Fibroblast of skin of left quadriceps (primary cell): ENCODE data around the gene ERGIC2.

Experiments used
- DNase-seq, 2 experiments: peaks; one replicate each; pipeline ENCODE4 v3.0.0-alpha.2; 2013; ENCODE audit warnings: low read depth in 2 of 2

The ERGIC2 gene

DNA sequence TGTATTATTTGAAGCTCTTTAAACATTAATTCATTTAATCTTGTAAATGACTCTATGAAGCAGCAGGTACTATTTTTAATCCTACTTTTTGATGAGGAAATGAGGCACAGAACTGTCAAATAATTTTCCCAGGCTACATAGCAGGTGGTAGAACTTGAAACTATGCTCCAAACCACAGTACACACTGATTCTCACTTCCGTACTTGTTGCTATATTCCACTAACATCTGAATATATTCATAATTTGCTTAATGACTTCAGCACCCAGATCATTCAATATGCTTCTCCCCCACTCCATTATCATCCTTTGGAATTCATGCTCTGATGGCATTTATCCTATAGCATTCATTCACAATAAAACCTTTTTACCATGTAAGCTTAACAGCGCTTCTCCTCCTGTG, 4.9 kb downstream of the ERGIC2 start:
- DNase-seq, result no peak

DNA sequence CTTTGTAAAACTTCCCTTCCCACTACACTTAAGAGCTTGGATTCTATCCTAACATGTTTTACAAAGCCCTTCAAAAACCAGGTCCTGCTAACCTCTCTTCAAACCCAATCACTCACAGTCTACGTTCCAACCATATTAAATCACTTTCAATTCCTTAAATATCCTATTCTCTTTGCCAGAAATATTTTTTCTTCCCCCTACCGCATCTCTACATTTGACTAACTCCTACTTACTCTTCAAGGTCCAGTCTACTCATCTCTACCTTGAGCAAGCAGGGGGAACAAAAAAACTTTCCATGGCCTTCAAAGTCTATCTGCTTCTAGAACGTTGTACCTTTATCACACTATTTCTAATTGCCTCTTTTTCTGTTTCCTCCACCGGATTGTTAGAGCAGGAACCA, 6.1 kb downstream of the ERGIC2 start:
- no peak for DNase-seq

DNA sequence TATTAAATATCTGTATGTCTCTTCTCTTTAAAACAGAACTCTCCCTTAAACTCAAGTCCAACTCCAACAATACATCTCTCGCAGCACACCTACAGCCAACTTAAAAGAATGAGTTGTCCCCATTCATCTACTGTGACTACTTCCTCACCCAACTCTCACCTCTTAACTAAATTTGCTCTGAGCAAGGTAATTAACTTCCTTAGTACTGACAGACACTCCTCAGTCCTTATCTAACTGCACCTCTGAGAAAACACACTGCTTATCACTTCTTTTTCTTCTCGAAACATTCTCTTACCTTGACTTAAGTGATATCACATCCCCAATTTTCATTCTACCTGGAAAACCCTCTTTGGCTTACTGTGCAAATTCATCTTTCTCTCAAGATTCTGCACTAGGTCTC, 7.0 kb downstream of the ERGIC2 start:
- no peak for DNase-seq

DNA sequence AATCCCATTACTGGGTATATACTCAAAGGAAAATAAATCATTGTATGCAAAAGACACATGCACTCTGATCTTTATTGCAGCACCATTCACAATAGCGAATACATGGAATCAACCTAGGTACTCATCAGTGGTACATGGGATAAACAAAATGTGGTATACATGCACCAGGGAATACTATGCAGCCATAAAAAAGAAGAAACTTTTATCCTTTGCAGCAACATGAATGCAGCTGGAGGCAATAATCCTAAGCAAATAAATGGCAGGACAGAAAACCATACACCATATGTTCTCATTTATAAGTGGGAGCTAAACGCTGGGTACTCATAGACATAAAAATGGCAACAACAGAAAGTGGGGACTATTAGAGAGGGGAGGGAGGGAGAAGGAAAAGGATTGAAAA, 15.9 kb downstream of the ERGIC2 start:
- DNase-seq, result no peak

DNA sequence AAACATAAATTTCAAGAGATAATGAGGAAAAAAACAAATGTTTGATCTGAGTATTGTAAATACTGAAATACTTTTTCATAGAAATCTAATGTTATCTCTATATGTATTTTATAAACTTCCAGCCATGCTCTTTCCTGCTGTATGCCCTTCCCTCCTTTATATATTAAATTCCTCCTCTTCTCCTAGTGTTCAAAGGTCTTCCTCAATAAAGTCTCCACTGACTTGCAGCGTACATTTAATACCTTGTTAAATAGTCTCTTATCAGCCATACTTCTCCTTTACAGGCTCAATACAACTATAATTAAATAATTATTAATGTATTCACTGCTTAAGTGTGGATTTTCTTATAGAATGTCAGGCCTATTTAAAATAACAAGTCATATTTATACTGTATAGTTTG, 26.0 kb downstream of the ERGIC2 start:
- DNase-seq, result no peak

DNA sequence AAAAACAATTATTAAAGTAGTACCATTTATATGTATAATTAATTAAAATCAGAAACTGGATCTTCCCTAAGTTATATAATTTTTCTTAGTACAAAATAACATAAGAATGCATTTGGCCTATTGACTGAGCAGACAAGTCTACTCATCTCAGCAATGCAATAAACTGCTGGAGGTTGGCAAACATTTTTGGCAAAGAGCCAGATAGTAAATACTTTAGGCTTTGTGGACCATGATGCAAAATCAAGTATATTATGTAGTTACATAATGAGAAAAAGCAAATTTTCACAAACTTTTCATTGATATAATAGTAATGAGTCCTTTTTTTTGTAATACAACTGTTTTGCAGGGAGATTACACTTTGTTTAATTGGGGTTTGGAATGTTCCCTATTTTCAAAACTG, 30.9 kb downstream of the ERGIC2 start:
- DNase-seq, result peak; percentile 20 to 23

DNA sequence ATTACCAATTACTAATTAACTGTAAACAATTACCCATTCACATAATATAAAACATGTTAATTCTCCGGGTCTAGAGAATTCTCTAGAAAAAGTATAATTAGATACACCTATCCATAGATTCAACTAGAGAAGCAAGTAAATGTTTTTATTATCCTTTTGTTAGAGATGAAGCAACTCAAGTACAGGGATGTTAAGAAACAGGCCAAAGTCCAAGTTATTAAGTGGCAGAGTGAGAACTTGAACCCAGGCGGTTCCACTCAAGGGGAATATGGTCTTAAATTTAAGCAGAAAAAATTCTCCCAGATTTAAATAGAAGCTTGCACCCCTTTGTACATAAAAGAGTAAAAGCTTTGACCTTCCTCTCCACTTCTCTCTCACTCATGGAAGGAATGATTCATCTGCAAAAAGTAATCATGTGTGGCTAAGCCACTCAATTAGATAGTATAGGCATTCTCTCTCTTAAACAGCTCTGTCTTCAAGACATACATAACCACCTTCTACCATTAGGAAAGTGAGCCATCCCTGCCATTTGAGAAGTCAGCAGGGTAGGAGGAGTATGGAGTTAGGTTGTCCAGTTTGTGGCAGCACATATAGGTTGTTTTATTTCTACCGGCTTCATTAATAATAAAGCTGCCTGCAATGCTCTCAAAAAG, 34.1 kb downstream of the ERGIC2 start:
- no peak for DNase-seq

DNA sequence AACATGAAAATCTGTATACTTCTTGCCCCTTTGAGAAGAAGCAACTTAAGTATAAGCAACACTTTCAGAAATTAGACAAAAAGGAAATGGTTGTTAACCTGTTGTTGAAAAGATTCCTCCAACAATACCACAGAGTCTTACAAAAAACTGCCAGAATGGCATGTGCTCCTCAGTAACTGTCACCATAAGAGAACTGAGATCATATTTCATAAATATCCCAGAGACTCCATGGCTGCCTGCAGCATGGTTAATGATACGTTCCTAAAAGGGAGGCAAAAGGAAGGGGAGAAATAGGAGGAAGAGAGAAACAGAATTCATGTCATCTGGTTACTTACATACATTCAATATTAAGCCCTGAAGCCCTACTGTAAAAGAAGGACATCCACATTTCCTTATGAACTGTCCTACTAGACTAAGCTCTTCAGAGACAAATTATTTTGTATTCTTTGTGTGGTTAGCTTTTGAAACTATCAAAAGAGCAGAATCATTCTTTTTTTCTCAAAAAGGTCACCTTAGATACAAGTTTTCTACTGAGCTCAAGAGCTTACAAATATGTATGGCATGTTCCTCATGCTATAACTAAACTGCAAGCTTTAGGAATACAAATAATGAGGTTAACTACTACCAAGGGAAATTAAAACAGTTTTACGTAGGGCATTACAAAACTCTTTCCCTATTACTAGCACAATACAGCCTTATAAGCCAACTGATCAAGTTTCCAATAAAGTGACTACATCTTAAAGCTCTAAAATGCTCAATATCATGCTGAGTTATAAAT, 37.8 kb downstream of the ERGIC2 start:
- DNase-seq, result no peak

DNA sequence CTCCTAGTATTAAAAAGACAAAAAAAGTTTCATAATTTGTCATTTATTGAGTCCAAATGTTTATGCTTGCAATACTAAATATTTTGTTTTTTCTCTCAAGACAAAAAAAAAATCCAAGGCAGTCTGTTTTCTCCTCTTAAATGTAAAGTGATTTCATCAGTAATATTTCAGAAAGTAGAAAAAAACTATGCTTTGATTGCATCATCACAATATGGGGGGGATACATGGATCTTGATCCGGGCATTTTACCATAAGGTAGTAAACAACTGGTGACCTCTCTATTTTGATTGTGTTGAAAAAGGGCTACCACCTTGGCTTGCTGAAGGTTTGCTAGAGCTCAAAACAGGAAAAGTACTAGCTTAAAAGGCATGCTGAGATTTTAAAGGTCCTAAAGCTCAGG, 43.6 kb downstream of the ERGIC2 start:
- DNase-seq, result no peak

DNA sequence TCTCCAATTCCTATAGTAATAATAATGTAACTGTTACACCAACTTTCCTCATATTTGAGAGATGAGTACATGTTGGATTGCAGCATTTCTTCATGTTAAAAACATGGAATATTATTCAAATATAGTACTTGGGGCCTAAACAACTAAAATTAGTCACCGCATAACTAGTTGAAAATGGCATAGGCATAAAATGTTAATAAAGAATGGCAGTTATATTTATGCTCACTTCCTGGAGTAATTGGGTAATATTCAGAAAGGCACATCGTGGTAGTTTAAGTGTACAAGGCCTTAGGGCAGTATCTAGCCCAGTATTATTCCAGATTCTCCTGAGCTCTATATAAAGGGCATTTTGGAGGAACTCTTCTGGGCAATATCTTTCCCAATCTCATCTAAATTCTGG, 46.0 kb downstream of the ERGIC2 start:
- DNase-seq, result no peak

DNA sequence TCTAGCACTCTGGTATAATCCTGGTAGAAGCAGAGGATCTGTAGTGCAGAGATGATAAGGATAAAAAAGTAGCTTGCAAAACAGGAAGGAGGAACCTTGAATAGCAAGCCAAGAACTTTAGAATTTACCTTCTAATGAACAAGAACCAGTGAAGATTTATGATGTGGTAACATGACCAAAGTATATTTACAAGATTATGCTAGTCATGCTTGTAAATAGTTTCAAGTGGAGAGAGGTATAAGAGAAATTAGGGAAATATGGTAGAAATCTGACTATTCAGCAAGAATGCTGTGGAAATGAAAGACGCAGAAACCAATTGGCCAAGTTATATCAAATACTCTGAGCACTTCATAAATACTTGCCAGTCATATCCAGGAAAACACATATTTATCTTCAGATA, 47.8 kb downstream of the ERGIC2 start:
- no peak for DNase-seq

DNA sequence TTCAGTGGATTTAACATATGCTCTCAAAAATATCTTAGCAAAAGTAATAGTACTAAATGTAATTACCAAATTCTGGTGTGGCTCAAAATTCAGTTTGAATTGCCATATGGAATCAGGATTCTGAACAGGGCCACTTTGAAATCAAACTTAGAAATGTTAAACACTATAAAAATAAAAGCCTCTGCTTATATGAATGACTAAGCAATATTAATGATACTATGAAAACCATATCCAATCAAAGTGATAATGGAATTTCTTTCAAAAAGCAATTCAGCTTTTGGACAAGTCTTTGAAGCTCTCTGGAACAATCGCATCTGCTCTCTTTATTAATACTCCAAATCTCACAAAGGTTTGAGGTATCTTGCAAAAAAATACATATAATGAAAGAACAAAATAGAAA, 51.6 kb downstream of the ERGIC2 start:
- DNase-seq, result no peak

DNA sequence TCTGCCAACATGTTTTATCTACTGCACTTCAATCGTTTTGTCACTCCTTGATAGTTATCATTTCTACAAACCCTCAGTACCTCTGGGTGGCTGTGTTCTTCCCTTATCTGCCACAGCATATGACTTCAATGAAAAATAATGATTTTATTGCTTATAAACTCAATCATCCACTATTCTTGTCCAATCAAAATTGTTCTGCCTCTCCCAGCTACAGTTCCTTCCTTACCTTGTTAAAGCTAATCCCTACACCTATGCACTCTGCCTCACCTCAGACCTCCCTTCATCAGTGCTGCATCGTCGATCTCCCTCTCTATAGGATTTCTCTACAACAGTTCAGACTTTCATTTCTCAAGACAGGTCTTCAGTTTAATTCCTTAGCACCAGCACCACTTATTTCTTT, 58.8 kb downstream of the ERGIC2 start:
- no peak for DNase-seq

DNA sequence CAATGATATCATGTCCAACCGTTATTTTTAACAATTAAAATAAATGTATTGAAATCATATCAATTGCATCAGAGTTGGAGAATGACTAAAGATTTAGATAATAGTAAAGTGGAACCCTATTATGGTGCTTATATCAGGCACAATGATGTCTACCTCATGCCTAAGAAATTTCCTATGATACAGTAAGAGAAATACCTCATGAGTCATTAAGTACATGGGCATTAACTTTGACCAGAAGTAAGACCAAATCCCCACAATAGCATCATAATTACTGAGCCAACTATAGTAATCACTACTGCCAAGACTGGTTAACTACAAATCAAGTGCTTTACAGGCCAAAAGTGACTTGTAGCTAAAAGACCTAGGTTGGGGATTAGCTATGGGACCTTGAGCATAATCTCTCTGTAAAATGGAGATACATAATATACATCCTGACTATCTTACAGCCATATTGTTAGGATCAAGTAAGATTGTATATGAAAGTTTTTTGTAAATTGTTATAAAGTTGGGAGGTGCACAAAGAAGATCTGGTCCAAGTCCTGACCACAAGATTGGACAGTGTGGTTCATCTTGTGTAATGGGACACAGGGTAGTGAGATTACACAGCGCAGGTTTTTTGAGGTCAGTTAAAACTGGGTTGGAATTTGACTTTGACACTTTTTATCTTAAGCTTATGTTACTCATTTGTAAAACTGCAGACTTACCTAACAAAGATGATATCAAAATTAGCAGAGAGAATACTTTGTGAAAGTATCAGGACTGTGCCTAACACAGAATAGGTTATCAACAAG, 60.5 kb downstream of the ERGIC2 start:
- DNase-seq, result peak; percentile 46 to 56

DNA sequence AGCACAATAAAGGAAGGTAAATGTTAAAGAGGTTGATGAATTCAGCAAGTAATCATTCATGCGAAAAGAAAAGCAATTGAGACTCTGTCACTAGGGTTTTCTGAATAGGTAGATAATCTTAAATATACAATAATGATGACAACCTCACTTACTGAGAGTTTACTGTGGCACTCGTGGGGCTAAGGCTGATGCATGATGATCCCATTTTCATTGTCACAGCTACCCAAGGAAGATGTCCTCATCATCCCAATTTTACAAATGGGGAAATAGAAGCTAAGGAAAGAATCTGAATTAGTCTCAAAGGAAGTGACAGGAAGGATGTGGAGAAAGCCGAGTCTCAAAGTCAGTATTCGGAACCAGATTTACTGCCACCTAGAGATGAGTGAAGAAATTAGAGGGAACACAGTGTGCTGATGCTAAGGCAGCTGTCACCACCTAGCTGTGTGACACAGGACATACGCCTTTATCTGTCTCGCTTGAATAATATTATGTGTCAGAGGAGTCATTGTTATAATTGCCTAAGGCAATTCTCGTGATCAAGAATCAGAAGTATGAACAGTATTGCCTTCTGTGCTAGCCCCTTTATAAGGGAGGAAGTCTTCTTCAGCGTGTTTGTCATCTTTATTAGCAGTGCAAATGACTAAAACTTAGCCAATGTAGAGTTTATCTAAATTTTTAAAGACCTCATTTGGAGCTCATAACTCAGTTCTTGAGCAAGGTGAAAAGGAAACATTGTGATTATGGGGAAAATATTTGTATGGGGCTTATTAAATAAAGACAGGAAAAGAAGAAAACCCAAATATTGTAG, 63.2 kb downstream of the ERGIC2 start:
- peak in 1 of 2 experiments; percentile 21 for DNase-seq

DNA sequence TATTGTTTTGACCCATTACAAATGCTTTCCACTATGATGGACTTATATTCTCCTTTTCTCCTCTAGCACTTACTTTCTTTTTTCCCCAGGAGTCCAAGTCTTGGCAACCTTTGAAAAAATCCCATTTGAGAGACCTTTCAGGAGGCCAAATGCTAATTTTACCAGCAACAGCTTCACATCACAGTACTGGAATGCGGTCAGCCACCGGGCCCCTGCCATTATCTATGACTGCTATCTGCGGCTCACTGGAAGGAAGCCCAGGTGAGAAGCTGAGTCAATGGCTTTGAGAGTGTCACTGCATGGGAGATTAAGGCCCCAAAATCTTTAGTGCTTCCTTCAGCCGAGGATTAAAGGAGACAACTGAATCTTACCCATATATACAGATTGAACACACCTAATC, 64.2 kb downstream of the ERGIC2 start:
- no peak for DNase-seq

DNA sequence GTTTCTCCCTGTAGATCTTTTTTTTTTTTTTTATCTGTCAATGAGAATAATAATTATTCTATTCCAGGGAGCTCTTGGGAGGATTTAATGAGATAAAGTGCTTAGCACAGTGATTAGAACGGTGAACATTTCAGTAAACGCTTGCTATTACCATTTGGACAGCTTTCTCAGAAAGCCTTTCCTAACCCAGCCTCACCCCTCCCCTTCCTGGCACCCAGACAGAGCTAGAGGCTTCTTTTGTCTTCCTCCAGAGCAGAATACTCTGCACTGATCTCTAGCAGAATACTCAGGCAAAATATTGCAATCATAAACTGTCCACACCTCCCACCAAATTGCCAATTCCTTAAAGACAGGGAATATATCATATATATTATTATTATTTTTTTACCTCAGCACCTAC, 66.6 kb downstream of the ERGIC2 start:
- no peak for DNase-seq

DNA sequence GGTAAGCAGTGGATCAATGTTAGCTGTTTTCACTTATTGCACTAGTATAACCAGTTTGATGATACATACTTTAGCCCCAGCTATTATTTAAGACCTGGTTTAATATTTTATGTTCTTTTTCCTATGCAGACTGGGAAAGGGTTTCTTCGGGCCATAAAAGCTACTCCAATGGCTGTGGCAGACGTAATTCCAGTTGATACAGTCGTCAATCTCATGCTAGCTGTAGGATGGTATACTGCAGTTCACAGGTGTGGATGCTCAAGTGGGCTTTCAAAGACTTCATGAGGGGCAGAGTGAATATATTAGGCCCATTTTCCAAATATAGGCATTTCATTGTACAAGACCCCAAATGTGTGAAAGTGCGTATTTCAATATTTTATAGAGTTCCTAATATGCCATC, 70.1 kb downstream of the ERGIC2 start:
- no peak for DNase-seq

DNA sequence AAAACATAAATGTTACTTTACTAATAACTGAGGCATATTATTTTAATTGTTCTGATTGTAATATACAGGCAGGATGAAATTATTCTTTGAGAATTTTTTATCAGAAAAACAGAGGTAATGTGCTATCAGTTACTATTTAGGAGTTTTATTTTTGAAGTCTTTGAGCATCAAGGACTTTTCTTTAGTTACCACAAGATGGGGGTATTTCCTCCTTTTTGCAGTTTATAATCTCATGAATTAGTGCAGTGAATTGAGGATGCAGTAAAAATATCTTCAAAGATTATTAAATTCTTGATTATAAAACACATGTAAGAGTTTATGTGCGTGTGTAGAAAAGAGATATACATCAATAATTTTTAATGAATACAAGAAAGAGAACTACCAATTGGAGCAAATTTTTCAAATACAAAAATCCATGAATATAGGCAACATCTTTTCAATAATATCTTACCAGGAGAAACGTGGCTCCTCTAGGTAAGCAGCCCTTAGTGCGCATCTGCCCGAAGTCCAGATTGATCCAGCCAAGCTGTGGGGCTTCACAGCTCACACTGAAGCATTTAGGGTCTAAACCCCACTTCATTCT, 71.6 kb downstream of the ERGIC2 start:
- no peak for DNase-seq

DNA sequence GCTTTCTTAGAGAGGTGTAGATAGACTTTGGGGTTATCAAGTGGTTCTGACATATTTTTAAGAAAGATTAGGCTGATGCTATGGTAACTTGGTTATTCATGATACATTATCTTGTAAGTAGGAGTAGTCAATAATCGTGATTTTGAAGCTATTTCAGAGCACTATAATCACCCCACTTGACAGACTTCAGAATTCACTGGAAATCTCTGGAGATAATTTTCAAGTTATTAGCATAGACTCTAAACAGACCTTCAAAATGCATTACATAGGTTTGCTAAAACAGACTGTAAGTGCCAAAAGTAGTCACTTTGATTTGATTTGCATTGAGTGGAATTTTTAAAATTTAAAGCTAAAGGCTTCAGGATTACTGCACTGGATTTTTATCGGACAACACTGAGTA, 74.3 kb downstream of the ERGIC2 start:
- DNase-seq, result no peak

DNA sequence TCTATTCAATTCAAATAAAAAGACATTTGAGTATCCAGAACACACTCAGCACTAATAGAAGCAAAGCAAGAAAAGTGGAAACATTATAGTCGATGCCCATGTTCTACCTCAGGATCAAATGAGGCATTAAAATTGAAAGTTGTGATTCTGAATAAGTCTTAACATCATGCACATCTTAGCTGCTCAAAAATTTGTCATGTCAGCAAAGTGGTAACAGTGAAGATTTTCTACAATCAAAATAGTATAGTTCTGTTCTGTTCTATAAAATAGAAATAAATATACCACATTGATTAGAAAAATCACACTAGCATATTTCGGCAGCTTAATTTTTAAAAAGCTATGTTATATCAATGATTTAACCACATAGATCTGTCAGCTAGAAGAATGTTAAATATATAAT, 74.7 kb downstream of the ERGIC2 start:
- no peak for DNase-seq

DNA sequence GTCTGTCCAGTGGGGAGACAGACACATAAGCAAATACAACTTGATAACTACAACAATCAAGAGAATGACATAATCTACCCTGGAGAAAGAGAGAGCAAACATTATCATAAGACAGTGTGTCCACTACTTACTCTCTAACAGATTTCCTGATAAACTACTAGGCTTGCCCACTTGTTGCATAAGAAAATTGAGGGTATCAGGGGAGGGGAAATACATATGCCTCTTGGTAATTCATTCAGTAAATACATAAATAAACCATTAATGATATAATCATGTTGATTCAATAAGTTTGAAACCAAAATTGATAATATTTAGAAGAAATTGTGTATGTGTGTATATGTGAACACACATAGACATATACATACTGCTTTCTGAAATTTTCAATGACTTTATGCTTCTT, 76.6 kb downstream of the ERGIC2 start:
- no peak for DNase-seq
